ENCODE data around the gene DDX28. TPM values are rescaled to one million over a fixed set of nuclear protein-coding genes. Genes with fewer than 3 reads are reported as not detected.

The DDX28 gene
- total and polyA plus RNA-seq, 2 of the 8 experiments (the other 6 are each of a cell fraction or from before 2014, with no cell fraction given), result 16.8 to 28.1 TPM

GRCh38 chr16:67999985-68000384 lies 23.0 kb downstream of the DDX28 start:
- Histone ChIP-seq H3K9ac (replicated peaks in 1 of 4; ENCODE audit: extremely low read depth in 1 of 4, low read depth in 3 of 4, low read length in 3 of 4) (no peak overlapping the region), H3K4me2 (ENCODE audit: insufficient read depth in 1 of 2, low read depth in 2 of 2, low read length in 2 of 2) (no peak overlapping the region), H3K23me2 (ENCODE audit: low read depth, low read length) (no peaks in the 10 kb centered on the region), H2AFZ (ENCODE audit: low read length) (no peak overlapping the region), H3K4ac (replicated peaks; ENCODE audit: insufficient read length, low read depth, low read length) (no peak overlapping the region), H4K20me1 (replicated peaks in 1 of 2; ENCODE audit: control insufficient read depth in 1 of 2, insufficient read depth in 2 of 2, low read length in 2 of 2) (no peaks in the 10 kb centered on the region), H3K18ac (ENCODE audit: extremely low read depth, low read length) (no peak overlapping the region), H2AK5ac (ENCODE audit: low read depth, low read length) (no peak overlapping the region), H3K14ac (ENCODE audit: insufficient read length) (no peak overlapping the region), H3K79me1 (ENCODE audit: low read depth, low read length) (no peaks in the 10 kb centered on the region; the same call in 1 of the 2 replicates), H3K79me2 (ENCODE audit: control insufficient read depth in 1 of 2, insufficient read depth in 2 of 2, low read length in 2 of 2) (no peaks in the 10 kb centered on the region), H4K8ac (ENCODE audit: extremely low read depth, insufficient read depth, low read length) (no peak overlapping the region), H3K27me3 (replicated peaks in 1 of 4; ENCODE audit: control insufficient read depth in 3 of 4, extremely low read depth in 1 of 4, insufficient read depth in 3 of 4, low read length in 3 of 4) (no peaks in the 10 kb centered on the region), H3K56ac (replicated peaks; ENCODE audit: insufficient read length, low read depth, low read length) (no peak overlapping the region), H2BK5ac (ENCODE audit: low read depth, low read length) (no peak overlapping the region), H3K9me3 (ENCODE audit: insufficient read depth in 2 of 2, low read depth in 1 of 2, low read length in 1 of 2) (no peaks in the 10 kb centered on the region), H4K91ac (replicated peaks; ENCODE audit: insufficient read length, low read length) (no peak overlapping the region), H4K5ac (ENCODE audit: insufficient read length, low read depth, low read length) (no peak overlapping the region), H3K27ac (ENCODE audit: low read depth, low read length) (no peak overlapping the region), H3K4me3 (ENCODE audit: extremely low read depth in 1 of 4, insufficient read depth in 2 of 4, low read depth in 3 of 4, low read length in 4 of 4) (no peak overlapping the region), H3K4me1 (replicated peaks in 1 of 4; ENCODE audit: control insufficient read depth in 3 of 4, insufficient read depth in 4 of 4, low read length in 3 of 4) (no peaks in the 10 kb centered on the region), H2BK15ac (ENCODE audit: low read length) (0 out of 2 replicates have a peak overlapping the region, but pooled peaks have one; percentile 88), H2BK12ac (ENCODE audit: low read depth, low read length) (no peak overlapping the region), H2BK120ac (replicated peaks; ENCODE audit: low read depth, low read length) (no peak overlapping the region), H2BK20ac (ENCODE audit: low read length) (no peak overlapping the region), H3K23ac (ENCODE audit: insufficient read length) (no peak overlapping the region), H3K36me3 (ENCODE audit: control insufficient read depth in 2 of 4, insufficient read depth in 4 of 4, low read length in 3 of 4) (no peaks in the 10 kb centered on the region)
- DNase-seq (ENCODE audit: low read depth in 1 of 2, low spot score in 2 of 2) (no peak), FAIRE-seq (no peak)
- ChIA-PET POLR2A (ENCODE audit: partially characterized antibody) (no interaction called here), CTCF (ENCODE audit: partially characterized antibody) (interaction anchor here (2.0 kb wide), 1 partner anchor 19 kb away, joined by 9 read pairs; the partner anchor contains the start of gene DPEP3)
- 75% methylated on average over 2 of the region's 2 CpGs; no CpG with 5 or more reads in 1 of the 2 experiments for WGBS, 2 experiments (ENCODE audit: extremely low coverage in 1 of 2, insufficient coverage in 1 of 2, insufficient read length in 1 of 2, insufficient replicate concordance in 2 of 2, low coverage in 1 of 2, low lambda C conversion rate in 2 of 2, missing lambda C conversion rate in 1 of 2)
- TF ChIP-seq YY1 (IDR thresholded peaks at IDR 0.05; ENCODE audit: low read depth, low read length) (no peak), NANOG (IDR thresholded peaks at IDR 0.05; ENCODE audit: insufficient read depth, low read depth, low read length, poor library complexity, severe bottlenecking) (no peak), SUZ12 (IDR thresholded peaks at IDR 0.05; ENCODE audit: low read length) (no peak), NRF1 (IDR thresholded peaks at IDR 0.05; ENCODE audit: low read depth, low read length) (no peak), JUND (IDR thresholded peaks at IDR 0.05; ENCODE audit: low read length) (no peak), POLR2AphosphoS5 (IDR thresholded peaks at IDR 0.05; ENCODE audit: low read depth, low read length) (no peak), MAFK (IDR thresholded peaks at IDR 0.05; ENCODE audit: low read depth, low read length) (no peak), POLR2A (IDR thresholded peaks at IDR 0.05; ENCODE audit: control extremely low read depth in 1 of 2, low read depth in 2 of 2, low read length in 2 of 2) (no peak)
